Endothelial cell (in vitro differentiated cells): ENCODE data around the gene C1orf174. TPM values are rescaled to one million over a fixed set of nuclear protein-coding genes. Genes with fewer than 3 reads are reported as not detected.

Source experiments
- DNase-seq: peaks from one replicate; pipeline ENCODE4 v3.0.0; 2021; ENCODE audit warnings: low spot score
- H3K27ac Mint-ChIP-seq: one replicate; pipeline ENCODE4 v1.8.0; 2021; ENCODE audit warnings: mixed read lengths, inconsistent platforms; ENCODE audit not compliant: unreplicated experiment
- H3K27me3 Mint-ChIP-seq: one replicate; pipeline ENCODE4 v1.8.0; 2021; ENCODE audit warnings: mild to moderate bottlenecking, moderate library complexity, mixed read lengths, inconsistent platforms; ENCODE audit not compliant: unreplicated experiment
- H3K36me3 Mint-ChIP-seq: one replicate; pipeline ENCODE4 v1.8.0; 2021; ENCODE audit warnings: mild to moderate bottlenecking, low read depth, mixed read lengths, inconsistent platforms; ENCODE audit not compliant: unreplicated experiment
- H3K4me1 Mint-ChIP-seq: one replicate; pipeline ENCODE4 v1.8.0; 2021; ENCODE audit warnings: mild to moderate bottlenecking, mixed read lengths, inconsistent platforms; ENCODE audit not compliant: unreplicated experiment
- H3K4me3 Mint-ChIP-seq: one replicate; pipeline ENCODE4 v1.8.0; 2021; ENCODE audit warnings: mild to moderate bottlenecking, mixed read lengths, inconsistent platforms; ENCODE audit not compliant: unreplicated experiment
- H3K9me3 Mint-ChIP-seq: one replicate; pipeline ENCODE4 v1.8.0; 2021; ENCODE audit warnings: mixed read lengths, inconsistent platforms; ENCODE audit not compliant: unreplicated experiment
- total RNA-seq: library from RNA; stranded (reverse); fragmentation: NEBNext Ultra II Directional; extraction: Animal tissue kit (Norgen Biotek cat#: 25700); gene quantifications from one replicate; pipeline ENCODE4 v1.2.1, GENCODE V29; 2021; ENCODE audit not compliant: unreplicated experiment
- TF ChIP-seq, protein P1 (sequence below): fragments of 200-600 bp; sonication (generic); IDR thresholded peaks from one replicate; pipeline ENCODE4 v1.5.0; 2021; ENCODE audit warnings: antibody characterized with exemption; ENCODE audit not compliant: unreplicated experiment

C1orf174 gene
- total RNA-seq, 1 donor from 2014 or later: 25.6 TPM

DNA sequence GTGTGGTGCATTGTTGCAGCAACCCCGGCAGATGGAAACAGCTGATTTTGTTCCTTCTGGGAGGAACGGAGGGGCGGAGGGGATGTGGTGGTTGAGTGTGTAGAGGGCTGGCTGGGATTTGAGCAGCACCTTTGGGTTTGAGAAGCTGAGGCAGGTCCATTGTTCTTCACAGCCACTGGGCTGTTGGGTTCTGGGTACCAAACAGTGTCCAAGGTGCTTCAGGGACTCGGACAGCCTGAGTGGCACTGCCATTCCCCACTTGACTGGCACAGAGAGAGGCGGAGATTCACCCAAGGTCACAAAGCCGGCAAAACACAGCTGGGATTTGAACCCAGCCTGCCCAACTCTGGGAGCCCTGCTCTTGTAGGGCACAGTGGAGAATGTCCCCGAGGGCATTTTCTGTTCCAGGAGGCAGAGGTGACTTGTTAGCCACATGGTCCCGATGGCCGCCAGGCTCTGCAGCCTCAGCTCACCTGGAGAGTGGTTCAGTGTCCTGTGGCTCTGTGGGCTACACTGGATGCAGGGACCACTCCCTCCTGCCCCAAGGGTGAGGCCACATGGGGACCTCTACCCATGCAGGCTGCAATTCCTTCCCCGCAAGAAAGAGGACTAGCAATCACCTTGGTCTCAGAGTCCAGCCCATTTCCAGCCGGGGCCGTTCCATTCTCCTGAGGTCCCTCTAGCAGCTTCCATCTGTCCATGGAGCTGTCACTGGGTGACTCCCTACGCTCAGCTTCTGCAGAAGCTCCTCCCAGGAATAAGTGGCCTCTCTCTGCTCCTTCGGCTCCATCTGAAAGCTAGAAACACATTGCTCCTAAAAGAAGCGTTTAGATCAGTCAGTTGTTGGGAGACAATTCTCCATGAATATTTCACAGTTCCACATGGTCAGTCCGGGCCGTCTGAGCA is 31.2 kb upstream of the C1orf174 start:
- Mint-ChIP-seq H3K36me3 (peaks cover 21% of the 10 kb centered on the region), H3K27ac (no peak overlapping the region), H3K27me3 (peaks cover 12% of the 10 kb centered on the region), H3K9me3 (peaks cover 19% of the 10 kb centered on the region), H3K4me1 (no peaks in the 10 kb centered on the region), H3K4me3 (no peak overlapping the region)
- DNase-seq: no peak
- TF ChIP-seq, protein P1, sequence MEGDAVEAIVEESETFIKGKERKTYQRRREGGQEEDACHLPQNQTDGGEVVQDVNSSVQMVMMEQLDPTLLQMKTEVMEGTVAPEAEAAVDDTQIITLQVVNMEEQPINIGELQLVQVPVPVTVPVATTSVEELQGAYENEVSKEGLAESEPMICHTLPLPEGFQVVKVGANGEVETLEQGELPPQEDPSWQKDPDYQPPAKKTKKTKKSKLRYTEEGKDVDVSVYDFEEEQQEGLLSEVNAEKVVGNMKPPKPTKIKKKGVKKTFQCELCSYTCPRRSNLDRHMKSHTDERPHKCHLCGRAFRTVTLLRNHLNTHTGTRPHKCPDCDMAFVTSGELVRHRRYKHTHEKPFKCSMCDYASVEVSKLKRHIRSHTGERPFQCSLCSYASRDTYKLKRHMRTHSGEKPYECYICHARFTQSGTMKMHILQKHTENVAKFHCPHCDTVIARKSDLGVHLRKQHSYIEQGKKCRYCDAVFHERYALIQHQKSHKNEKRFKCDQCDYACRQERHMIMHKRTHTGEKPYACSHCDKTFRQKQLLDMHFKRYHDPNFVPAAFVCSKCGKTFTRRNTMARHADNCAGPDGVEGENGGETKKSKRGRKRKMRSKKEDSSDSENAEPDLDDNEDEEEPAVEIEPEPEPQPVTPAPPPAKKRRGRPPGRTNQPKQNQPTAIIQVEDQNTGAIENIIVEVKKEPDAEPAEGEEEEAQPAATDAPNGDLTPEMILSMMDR: no peak

DNA sequence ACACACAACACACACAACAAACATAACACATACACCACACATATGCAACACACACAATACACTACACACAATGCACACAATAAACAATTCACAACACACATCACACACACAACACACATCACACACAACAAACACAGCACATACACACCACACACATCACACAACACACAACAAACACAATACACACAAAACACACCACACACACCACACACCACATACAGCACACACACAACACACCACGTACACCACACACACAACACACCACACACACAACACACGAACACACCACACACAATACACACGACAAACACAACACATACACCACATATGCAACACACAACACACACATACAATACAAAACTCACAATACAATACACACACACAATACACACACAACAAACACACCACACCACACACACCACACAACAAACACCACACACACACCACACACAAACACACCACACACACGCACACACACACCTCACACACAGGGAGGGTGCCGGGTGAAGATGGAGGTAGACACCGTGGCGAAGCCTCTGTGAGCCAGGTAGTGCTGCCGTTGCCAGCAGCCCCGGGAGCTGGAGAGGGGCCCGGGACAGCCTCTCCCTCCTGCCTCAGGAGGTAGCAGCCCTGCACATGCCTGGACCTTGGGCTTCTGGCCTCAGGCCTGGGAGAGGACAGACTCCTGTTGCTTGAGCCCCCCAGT is 30.4 kb upstream of the C1orf174 start:
- Mint-ChIP-seq H3K36me3 (peaks cover 21% of the 10 kb centered on the region), H3K9me3 (peaks cover 19% of the 10 kb centered on the region), H3K27me3 (peaks cover 12% of the 10 kb centered on the region), H3K4me1 (no peaks in the 10 kb centered on the region), H3K4me3 (peak overlapping the region; percentile 76), H3K27ac (peak overlapping the region; percentile 37)
- DNase-seq: no peak
- TF ChIP-seq, protein P1: no peak

DNA sequence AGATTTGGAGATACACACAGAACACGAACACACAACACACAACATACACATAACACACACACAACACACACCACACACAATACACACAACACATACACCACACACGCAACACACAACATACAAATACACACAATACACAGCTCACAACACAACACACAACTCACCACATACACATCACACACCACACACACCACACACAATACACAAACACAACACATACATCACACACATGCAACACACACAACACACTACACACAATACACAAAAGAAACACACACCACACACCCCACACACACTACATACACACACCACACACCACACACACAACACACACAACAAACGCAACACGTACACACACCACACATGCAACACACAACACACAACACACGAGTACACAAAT is 29.1 kb upstream of the C1orf174 start:
- peaks cover 12% of the 10 kb centered on the region for H3K27me3 Mint-ChIP-seq
- H3K36me3 Mint-ChIP-seq: peaks cover 21% of the 10 kb centered on the region
- H3K4me1 Mint-ChIP-seq: no peaks in the 10 kb centered on the region
- no peak for DNase-seq
- H3K27ac Mint-ChIP-seq: no peak overlapping the region
- H3K4me3 Mint-ChIP-seq: no peak overlapping the region
- TF ChIP-seq, protein P1: no peak
- H3K9me3 Mint-ChIP-seq: peaks cover 19% of the 10 kb centered on the region

DNA sequence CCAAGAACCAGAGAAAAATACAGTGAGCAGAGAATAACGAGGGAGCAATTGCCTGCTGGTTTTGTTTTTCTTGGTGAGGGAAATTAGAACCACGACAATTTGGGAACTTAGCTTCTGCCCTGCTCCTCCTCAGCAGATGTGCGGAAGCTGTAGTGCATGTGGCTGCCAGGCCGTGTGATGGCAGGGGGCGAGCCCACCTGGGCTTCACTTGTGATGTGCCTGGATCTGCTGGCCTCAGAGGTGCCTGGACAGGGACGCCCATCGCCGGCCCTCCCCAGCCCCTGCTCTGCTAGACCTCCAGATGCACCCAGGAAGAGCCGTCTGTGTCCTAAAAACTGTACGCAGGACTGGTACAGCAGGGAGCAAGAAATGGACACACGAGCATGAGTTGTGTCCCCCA is 28.5 kb upstream of the C1orf174 start:
- TF ChIP-seq, protein P1: no peak
- Mint-ChIP-seq H3K9me3 (peaks cover 19% of the 10 kb centered on the region), H3K27me3 (peaks cover 12% of the 10 kb centered on the region), H3K4me1 (no peaks in the 10 kb centered on the region), H3K27ac (no peak overlapping the region), H3K4me3 (no peak overlapping the region), H3K36me3 (peaks cover 21% of the 10 kb centered on the region)
- no peak for DNase-seq

DNA sequence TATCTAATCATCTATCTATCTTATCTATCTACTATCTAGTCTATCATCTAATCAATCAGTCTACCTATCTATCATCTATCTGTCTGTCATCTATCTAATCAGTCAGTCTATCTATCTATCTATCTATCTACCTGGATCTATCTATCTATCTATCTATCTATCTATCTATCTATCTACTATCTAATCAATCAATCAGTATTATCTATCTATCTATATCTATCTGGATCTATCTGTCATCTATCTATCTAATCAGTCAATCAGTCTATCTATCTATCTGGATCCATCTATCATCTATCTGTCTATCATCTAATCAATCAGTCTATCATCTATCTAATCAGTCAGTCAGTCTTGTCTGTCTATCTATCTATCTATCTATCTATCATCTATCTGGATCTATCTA is 26.9 kb upstream of the C1orf174 start:
- Mint-ChIP-seq H3K4me1 (no peaks in the 10 kb centered on the region), H3K36me3 (peaks cover 21% of the 10 kb centered on the region), H3K27ac (no peak overlapping the region), H3K4me3 (no peak overlapping the region), H3K9me3 (peaks cover 15% of the 10 kb centered on the region), H3K27me3 (peaks cover 12% of the 10 kb centered on the region)
- TF ChIP-seq, protein P1: no peak
- DNase-seq: no peak
